RWPE2 (cell line): ENCODE data around the gene DPP9.
"Not testable (repeated sequence)": the region's sequence is repeated elsewhere in the genome, so short reads cannot be mapped to it uniquely, and the experiment has no call there.

Experiments used
- ATAC-seq: fragments of 200-7000 bp; cut with Tn5 transposase; 3 replicates; pipeline ENCODE4 v1.9.1; 2021; ENCODE audit warnings: low read depth
- DNase-seq: peaks from one replicate; pipeline ENCODE4 v3.0.0-alpha.2; 2020; ENCODE audit warnings: low spot score
- H3K27ac ChIP-seq: fragments of 450-650 bp; 2 replicates; pipeline ENCODE4 v1.5.1; 2017; ENCODE audit warnings: mild to moderate bottlenecking; ENCODE audit not compliant: poor library complexity, severe bottlenecking
- H3K27me3 ChIP-seq: fragments of 250-450 bp; sonication (Bioruptor Pico); 2 replicates; pipeline ENCODE4 v1.5.1; 2021; ENCODE audit warnings: mild to moderate bottlenecking, moderate library complexity; ENCODE audit not compliant: insufficient read depth, poor library complexity, severe bottlenecking
- H3K36me3 ChIP-seq: fragments of 250-450 bp; sonication (Bioruptor Pico); 2 replicates; pipeline ENCODE4 v1.5.1; 2020; ENCODE audit warnings: low read depth, mild to moderate bottlenecking, moderate library complexity
- H3K4me1 ChIP-seq: fragments of 250-450 bp; sonication (Bioruptor Pico); 2 replicates; pipeline ENCODE4 v1.5.1; 2021; ENCODE audit warnings: mild to moderate bottlenecking, moderate library complexity; ENCODE audit not compliant: insufficient read depth, poor library complexity, severe bottlenecking
- H3K4me3 ChIP-seq: fragments of 250-450 bp; sonication (Bioruptor Pico); 2 replicates; pipeline ENCODE4 v1.5.1; 2021; ENCODE audit warnings: mild to moderate bottlenecking, moderate library complexity; ENCODE audit not compliant: severe bottlenecking
- H3K9me3 ChIP-seq: fragments of 250-450 bp; sonication (Bioruptor Pico); 2 replicates; pipeline ENCODE4 v1.5.1; 2021; ENCODE audit warnings: mild to moderate bottlenecking, moderate library complexity; ENCODE audit not compliant: severe bottlenecking
- TF ChIP-seq, protein P1 (sequence below): fragments of 450-650 bp; IDR thresholded peaks from one replicate; pipeline ENCODE4 v1.5.1; 2017; ENCODE audit warnings: mild to moderate bottlenecking, moderate library complexity; ENCODE audit not compliant: poor library complexity, severe bottlenecking

Gene DPP9

DNA sequence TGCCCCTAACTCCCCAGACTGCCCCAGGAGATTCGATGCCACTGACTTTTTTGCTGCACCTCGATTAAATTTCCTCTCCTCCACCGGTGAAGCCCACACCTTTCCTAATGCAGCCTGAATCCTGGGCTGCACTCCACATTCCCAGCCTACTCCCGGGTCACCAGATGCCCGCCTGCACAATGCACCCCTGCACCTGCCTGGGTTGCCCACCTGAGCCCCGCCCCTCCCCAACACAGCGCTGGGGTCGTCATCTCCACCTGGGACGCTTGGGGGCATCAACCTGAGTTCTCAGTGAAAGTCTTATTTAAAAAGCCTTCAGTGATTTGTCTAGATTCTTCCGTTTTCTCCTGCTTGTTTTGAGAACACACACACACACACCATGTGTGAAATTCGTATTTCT lies 24.5 kb upstream of the DPP9 start:
- no peaks in the 10 kb centered on the region for H3K27me3 ChIP-seq
- no peak for DNase-seq
- no peaks in the 10 kb centered on the region for H3K36me3 ChIP-seq
- ATAC-seq = no peak
- TF ChIP-seq, protein P1, sequence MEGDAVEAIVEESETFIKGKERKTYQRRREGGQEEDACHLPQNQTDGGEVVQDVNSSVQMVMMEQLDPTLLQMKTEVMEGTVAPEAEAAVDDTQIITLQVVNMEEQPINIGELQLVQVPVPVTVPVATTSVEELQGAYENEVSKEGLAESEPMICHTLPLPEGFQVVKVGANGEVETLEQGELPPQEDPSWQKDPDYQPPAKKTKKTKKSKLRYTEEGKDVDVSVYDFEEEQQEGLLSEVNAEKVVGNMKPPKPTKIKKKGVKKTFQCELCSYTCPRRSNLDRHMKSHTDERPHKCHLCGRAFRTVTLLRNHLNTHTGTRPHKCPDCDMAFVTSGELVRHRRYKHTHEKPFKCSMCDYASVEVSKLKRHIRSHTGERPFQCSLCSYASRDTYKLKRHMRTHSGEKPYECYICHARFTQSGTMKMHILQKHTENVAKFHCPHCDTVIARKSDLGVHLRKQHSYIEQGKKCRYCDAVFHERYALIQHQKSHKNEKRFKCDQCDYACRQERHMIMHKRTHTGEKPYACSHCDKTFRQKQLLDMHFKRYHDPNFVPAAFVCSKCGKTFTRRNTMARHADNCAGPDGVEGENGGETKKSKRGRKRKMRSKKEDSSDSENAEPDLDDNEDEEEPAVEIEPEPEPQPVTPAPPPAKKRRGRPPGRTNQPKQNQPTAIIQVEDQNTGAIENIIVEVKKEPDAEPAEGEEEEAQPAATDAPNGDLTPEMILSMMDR = no peak
- H3K27ac ChIP-seq = no peak overlapping the region
- no peaks in the 10 kb centered on the region for H3K9me3 ChIP-seq
- H3K4me3 ChIP-seq = no peak overlapping the region
- peaks cover 10% of the 10 kb centered on the region for H3K4me1 ChIP-seq

DNA sequence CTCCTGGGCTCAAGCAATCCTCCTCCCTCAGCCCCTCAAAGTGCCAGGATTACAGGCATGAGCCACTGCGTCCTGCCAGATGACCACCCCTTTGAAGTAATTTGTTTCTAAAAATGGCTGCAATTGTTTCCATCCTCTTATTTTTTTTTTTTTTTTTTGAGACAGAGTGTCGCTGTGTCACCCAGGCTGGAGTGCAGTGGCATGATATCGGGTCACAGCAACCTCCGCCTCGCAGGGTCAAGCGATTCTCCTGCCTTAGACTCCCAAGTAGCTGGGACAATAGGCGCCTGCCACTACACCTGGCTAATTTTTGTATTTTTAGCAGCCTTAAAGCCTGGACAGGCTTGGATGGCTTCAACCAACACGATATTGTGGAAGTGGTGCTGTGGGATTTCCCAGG lies 22.3 kb upstream of the DPP9 start:
- Histone ChIP-seq H3K36me3 (no peaks in the 10 kb centered on the region), H3K4me1 (peaks cover 10% of the 10 kb centered on the region), H3K9me3 (no peaks in the 10 kb centered on the region), H3K27ac (no peak overlapping the region), H3K27me3 (no peaks in the 10 kb centered on the region), H3K4me3 (no peak overlapping the region)
- no peak for DNase-seq
- ATAC-seq = no peak
- TF ChIP-seq, protein P1 = no peak

- not testable (repeated sequence) for H3K36me3 ChIP-seq, H3K4me3 ChIP-seq, H3K9me3 ChIP-seq, DNase-seq, H3K27me3 ChIP-seq, H3K27ac ChIP-seq, H3K4me1 ChIP-seq, ATAC-seq
Measured at GRCh38 chr19:4745175-4745574, 21.5 kb upstream of the DPP9 start.

DNA sequence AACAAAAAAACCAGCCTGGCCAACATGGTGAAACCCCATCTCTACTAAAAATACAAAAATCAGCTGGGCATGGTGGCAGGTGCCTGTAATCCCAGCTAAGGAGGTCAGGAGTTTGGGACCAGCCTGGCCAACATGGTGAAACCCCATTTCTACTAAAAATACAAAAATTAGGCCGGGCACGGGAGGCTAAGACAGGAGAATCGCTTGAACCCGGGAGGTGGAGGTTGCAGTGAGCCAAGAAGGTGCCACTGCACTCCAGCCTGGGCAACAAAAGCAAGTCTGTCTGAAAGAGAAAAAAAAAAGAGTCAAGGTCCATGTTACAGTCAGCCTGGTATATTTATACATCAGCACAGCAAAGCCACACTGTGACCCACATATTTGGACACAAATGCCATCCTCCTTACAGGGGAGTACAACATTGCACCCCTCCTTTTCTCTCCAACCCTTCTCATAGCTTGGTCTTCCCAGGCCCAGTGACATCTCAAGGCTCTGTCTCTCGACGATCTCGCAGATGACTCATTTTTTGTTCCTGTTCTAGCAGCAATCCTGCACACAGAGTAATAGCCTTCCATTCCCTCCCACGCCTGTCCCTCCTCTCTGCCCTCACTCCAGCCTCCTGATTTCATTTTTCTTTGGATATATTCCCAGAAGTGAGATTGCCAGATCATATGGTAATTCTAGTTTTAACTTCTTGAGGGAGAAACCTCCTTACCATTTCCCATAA lies 21.0 kb upstream of the DPP9 start:
- DNase-seq = no peak

GRCh38 chr19:4742723-4743646 lies 19.3 kb upstream of the DPP9 start:
- Histone ChIP-seq H3K27me3 (no peaks in the 10 kb centered on the region), H3K9me3 (no peaks in the 10 kb centered on the region), H3K4me1 (peaks cover 10% of the 10 kb centered on the region), H3K27ac (no peak overlapping the region), H3K36me3 (no peaks in the 10 kb centered on the region), H3K4me3 (no peak overlapping the region)
- TF ChIP-seq, protein P1 = no peak
- DNase-seq = no peak
- ATAC-seq = no peak

More for the DNA sequence above, 21.0 kb upstream of the DPP9 start:
- TF ChIP-seq, protein P1 = no peak
- H3K27me3 ChIP-seq = no peaks in the 10 kb centered on the region
- H3K9me3 ChIP-seq = no peaks in the 10 kb centered on the region
- no peak overlapping the region for H3K4me3 ChIP-seq
- H3K27ac ChIP-seq = no peak overlapping the region
- peak; percentile 94 for ATAC-seq
- H3K36me3 ChIP-seq = no peaks in the 10 kb centered on the region
- peaks cover 10% of the 10 kb centered on the region for H3K4me1 ChIP-seq
